SK-N-MC (cell line): Measurements from ENCODE around the gene LHFPL5.

Experiments
- EZH2 ChIP-seq: fragments of 200-600 bp; sonication (generic); IDR thresholded peaks from one replicate; pipeline ENCODE4 v1.6.1; 2017; ENCODE audit warnings: antibody characterized with exemption
- FOXP2 ChIP-seq: optimal IDR thresholded peaks from 2 replicates; pipeline ENCODE3; 2011; ENCODE audit warnings: mild to moderate bottlenecking, moderate library complexity; ENCODE audit not compliant: insufficient read depth; ENCODE audit errors: extremely low read length, control extremely low read depth

DNA sequence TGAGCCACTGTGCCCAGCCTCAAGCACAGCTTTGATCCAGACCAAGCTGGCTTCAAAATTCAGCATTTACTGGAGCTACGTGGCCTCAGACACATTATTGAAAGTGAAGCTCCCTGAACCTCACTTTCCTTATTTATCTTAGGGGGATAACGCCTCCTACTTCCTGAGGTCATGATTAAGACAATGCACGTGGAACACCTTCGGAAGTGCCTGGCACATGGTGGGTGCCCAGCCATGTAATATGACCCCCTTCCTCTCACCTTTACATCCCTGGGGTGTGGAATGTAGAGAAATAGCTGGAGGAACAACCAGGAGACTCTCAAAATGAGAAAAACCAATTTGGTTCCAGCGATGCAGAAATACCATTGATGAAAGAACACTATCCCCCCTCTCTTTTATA lies 6.4 kb upstream of the LHFPL5 start:
- TF ChIP-seq FOXP2: no peak
- no peak for TF ChIP-seq EZH2
